Stromal cell of bone marrow (primary cell): ENCODE results near the gene C3orf18.

Source experiments
- DNase-seq: peaks from one replicate; pipeline ENCODE4 v3.0.0-alpha.2; 2012; ENCODE audit warnings: low read depth

Gene C3orf18

GRCh38 chr3:50603261-50604109 is 35.9 kb upstream of the C3orf18 start:
- no peak for DNase-seq

GRCh38 chr3:50602595-50603191 is 35.1 kb upstream of the C3orf18 start:
- DNase-seq, result no peak

- DNase-seq, result peak; percentile 96
These were observed 33.5 kb upstream of the C3orf18 start for GRCh38 chr3:50600841-50601591.

GRCh38 chr3:50600141-50600753 is 32.7 kb upstream of the C3orf18 start:
- no peak for DNase-seq

- no peak for DNase-seq
These were observed 32.2 kb upstream of the C3orf18 start for GRCh38 chr3:50599716-50600118.

GRCh38 chr3:50599115-50599715 is 31.7 kb upstream of the C3orf18 start:
- no peak for DNase-seq

GRCh38 chr3:50594253-50594785 is 26.8 kb upstream of the C3orf18 start:
- DNase-seq, result no peak

GRCh38 chr3:50592568-50592967 is 25.0 kb upstream of the C3orf18 start:
- no peak for DNase-seq

- no peak for DNase-seq
These were observed 23.7 kb upstream of the C3orf18 start for GRCh38 chr3:50591196-50591741.

- DNase-seq, result peak; percentile 48
These were observed 21.3 kb upstream of the C3orf18 start for GRCh38 chr3:50588759-50589433.

- no peak for DNase-seq
These were observed 20.5 kb upstream of the C3orf18 start for GRCh38 chr3:50587806-50588758.

- DNase-seq, result no peak
These were observed 19.8 kb upstream of the C3orf18 start for GRCh38 chr3:50587373-50587772.

- no peak for DNase-seq
These were observed 19.2 kb upstream of the C3orf18 start for GRCh38 chr3:50586763-50587070.

- DNase-seq, result no peak
These were observed 18.6 kb upstream of the C3orf18 start for GRCh38 chr3:50585919-50586762.

- DNase-seq, result no peak
These were observed 16.8 kb upstream of the C3orf18 start for GRCh38 chr3:50584391-50584790.

GRCh38 chr3:50583897-50584296 is 16.4 kb upstream of the C3orf18 start:
- DNase-seq, result no peak

- DNase-seq, result no peak
These were observed 14.5 kb upstream of the C3orf18 start for GRCh38 chr3:50582083-50582482.

- no peak for DNase-seq
These were observed 13.9 kb upstream of the C3orf18 start for GRCh38 chr3:50581459-50581842.
